Peyer's patch (tissue), 4 donors: ENCODE measurements around the gene WWP2.

Experiments used
- POLR2A ChIP-seq, 2 donors: fragments of 450-650 bp; IDR thresholded peaks; one replicate each; pipeline ENCODE4 v1.5.1; 2017; ENCODE audit warnings: antibody characterized with exemption in 2 of 2, mild to moderate bottlenecking in 2 of 2, moderate library complexity in 2 of 2
- TF ChIP-seq, protein P1 (sequence below), 6 experiments: fragments of 450-650 bp in 4 of 6; fragments of 200-600 bp in 2 of 6; sonication (generic) in 1 of 6; IDR thresholded peaks; one replicate each; pipeline ENCODE4 v1.5.1; 2017 to 2019; ENCODE audit warnings: antibody characterized with exemption in 6 of 6, mild to moderate bottlenecking in 3 of 6, moderate library complexity in 1 of 6

- TF ChIP-seq, protein P1, sequence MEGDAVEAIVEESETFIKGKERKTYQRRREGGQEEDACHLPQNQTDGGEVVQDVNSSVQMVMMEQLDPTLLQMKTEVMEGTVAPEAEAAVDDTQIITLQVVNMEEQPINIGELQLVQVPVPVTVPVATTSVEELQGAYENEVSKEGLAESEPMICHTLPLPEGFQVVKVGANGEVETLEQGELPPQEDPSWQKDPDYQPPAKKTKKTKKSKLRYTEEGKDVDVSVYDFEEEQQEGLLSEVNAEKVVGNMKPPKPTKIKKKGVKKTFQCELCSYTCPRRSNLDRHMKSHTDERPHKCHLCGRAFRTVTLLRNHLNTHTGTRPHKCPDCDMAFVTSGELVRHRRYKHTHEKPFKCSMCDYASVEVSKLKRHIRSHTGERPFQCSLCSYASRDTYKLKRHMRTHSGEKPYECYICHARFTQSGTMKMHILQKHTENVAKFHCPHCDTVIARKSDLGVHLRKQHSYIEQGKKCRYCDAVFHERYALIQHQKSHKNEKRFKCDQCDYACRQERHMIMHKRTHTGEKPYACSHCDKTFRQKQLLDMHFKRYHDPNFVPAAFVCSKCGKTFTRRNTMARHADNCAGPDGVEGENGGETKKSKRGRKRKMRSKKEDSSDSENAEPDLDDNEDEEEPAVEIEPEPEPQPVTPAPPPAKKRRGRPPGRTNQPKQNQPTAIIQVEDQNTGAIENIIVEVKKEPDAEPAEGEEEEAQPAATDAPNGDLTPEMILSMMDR (IDR thresholded peaks at IDR 0.05): no peak
- no peak for TF ChIP-seq POLR2A (IDR thresholded peaks at IDR 0.05)
Observed at GRCh38 chr16:69844441-69844840, 82.3 kb downstream of the WWP2 start.
